Fibroblast of the aortic adventitia (primary cell): ENCODE measurements around the gene CAMK1D. TPM values are rescaled to one million over a fixed set of nuclear protein-coding genes. Genes with fewer than 3 reads are reported as not detected.
A peak's percentile ranks its signal among the peaks of the same experiment; 100 is the strongest.
"Not testable (repeated sequence)": the region's sequence is repeated elsewhere in the genome, so short reads cannot be mapped to it uniquely, and the experiment has no call there.

Experiments
- DNase-seq: peaks from one replicate; pipeline ENCODE4 v3.0.0-alpha.2; 2010; ENCODE audit warnings: low read depth
- H3K4me3 ChIP-seq: 2 replicates; pipeline ENCODE4 v1.5.1; 2011; ENCODE audit warnings: low read depth, mild to moderate bottlenecking, control low read depth, low read length, moderate library complexity
- CTCF ChIP-seq: IDR thresholded peaks from 2 replicates; pipeline ENCODE4 v1.5.1; 2011; ENCODE audit warnings: mild to moderate bottlenecking, low read length, control low read depth, inconsistent platforms; ENCODE audit not compliant: insufficient read depth
- total RNA-seq: library from RNA; depleted of rRNA; stranded (reverse); fragments of >200 nt; gene quantifications from 2 replicates; pipeline ENCODE4 v1.2.3, GENCODE V29; 2012; ENCODE audit warnings: low replicate concordance

The CAMK1D gene
- total RNA-seq, 1 donor = 9.8 TPM

- peak overlapping the region; percentile 84 for H3K4me3 ChIP-seq
- no peak for DNase-seq
- TF ChIP-seq CTCF = no peak
Observed at GRCh38 chr10:12350925-12351324, 1.6 kb downstream of the CAMK1D start.

GRCh38 chr10:12351447-12351846 lies 2.1 kb downstream of the CAMK1D start:
- TF ChIP-seq CTCF = no peak
- H3K4me3 ChIP-seq = no peak overlapping the region
- no peak for DNase-seq

GRCh38 chr10:12351889-12352288 lies 2.5 kb downstream of the CAMK1D start:
- DNase-seq = no peak
- TF ChIP-seq CTCF = no peak

GRCh38 chr10:12353399-12354242 lies 4.3 kb downstream of the CAMK1D start:
- no peak overlapping the region for H3K4me3 ChIP-seq
- no peak for DNase-seq
- TF ChIP-seq CTCF = no peak

More at GRCh38 chr10:12351889-12352288, 2.5 kb downstream of the CAMK1D start:
- no peak overlapping the region for H3K4me3 ChIP-seq

- not testable (repeated sequence) for DNase-seq, H3K4me3 ChIP-seq
Observed at GRCh38 chr10:12354696-12355095, 5.3 kb downstream of the CAMK1D start.

GRCh38 chr10:12355384-12355783 lies 6.0 kb downstream of the CAMK1D start:
- H3K4me3 ChIP-seq = no peak overlapping the region
- DNase-seq = no peak
- no peak for TF ChIP-seq CTCF

- no peak for TF ChIP-seq CTCF
- DNase-seq = no peak
- H3K4me3 ChIP-seq = no peak overlapping the region
Observed at GRCh38 chr10:12357525-12358151, 8.3 kb downstream of the CAMK1D start.
